Calu3 (cell line): Measurements from ENCODE around the gene DNAI1. TPM values are rescaled to one million over a fixed set of nuclear protein-coding genes. Genes with fewer than 3 reads are reported as not detected.

Source experiments
- BruUV-seq: library from RNA; stranded (reverse); fragments of 400-500 nt; replicated peaks from 2 replicates; lab custom pipeline; 2021; lab: Mats Ljungman, UMichigan
- CTCF ChIA-PET: fragments of 300-600 bp; sonication (Branson Sonifier 250); formaldehyde crosslinking; loops from one replicate; lab custom pipeline; 2022; ENCODE audit warnings: antibody characterized with exemption; lab: Charles Lee
- DNase-seq: peaks from one replicate; pipeline ENCODE4 v3.0.0; 2022
- H3K27ac Mint-ChIP-seq: one replicate; pipeline ENCODE4 v1.8.0; 2022; ENCODE audit warnings: mixed read lengths; ENCODE audit not compliant: unreplicated experiment
- H3K27me3 Mint-ChIP-seq: one replicate; pipeline ENCODE4 v1.8.0; 2022; ENCODE audit warnings: mixed read lengths; ENCODE audit not compliant: unreplicated experiment
- H3K36me3 Mint-ChIP-seq: one replicate; pipeline ENCODE4 v1.8.0; 2022; ENCODE audit warnings: mild to moderate bottlenecking, moderate library complexity, mixed read lengths; ENCODE audit not compliant: insufficient read depth, unreplicated experiment
- H3K4me1 Mint-ChIP-seq: one replicate; pipeline ENCODE4 v1.8.0; 2022; ENCODE audit warnings: mild to moderate bottlenecking, low read depth, mixed read lengths; ENCODE audit not compliant: unreplicated experiment
- H3K4me3 Mint-ChIP-seq: one replicate; pipeline ENCODE4 v1.8.0; 2022; ENCODE audit warnings: mild to moderate bottlenecking, low read depth, moderate library complexity, mixed read lengths; ENCODE audit not compliant: unreplicated experiment
- H3K9me3 Mint-ChIP-seq: one replicate; pipeline ENCODE4 v1.8.0; 2022; ENCODE audit warnings: low read depth, mixed read lengths; ENCODE audit not compliant: unreplicated experiment
- CTCF ChIP-seq: fragments of 200-600 bp; IDR thresholded peaks from one replicate; pipeline ENCODE4 v1.8.0; 2022; ENCODE audit warnings: antibody characterized with exemption; ENCODE audit not compliant: unreplicated experiment
- intact Hi-C: fragments of 100-400 bp; cut with micrococcal nuclease; formaldehyde crosslinking; loops from one replicate; pipeline ENCODE4 v1.10.0; 2022; ENCODE audit not compliant: unreplicated experiment
- total RNA-seq: library from RNA; stranded (reverse); gene quantifications from 2 replicates; pipeline ENCODE4 v1.2.3, GENCODE V29; 2022

The DNAI1 gene
- total RNA-seq, 1 experiment from 2014 or later, result not detected

GRCh38 chr9:34557426-34558321, 99.1 kb downstream of the DNAI1 start:
- Mint-ChIP-seq H3K9me3 (no peaks in the 10 kb centered on the region), H3K36me3 (no peaks in the 10 kb centered on the region), H3K4me3 (no peak overlapping the region), H3K27ac (no peak overlapping the region), H3K27me3 (peaks cover 72% of the 10 kb centered on the region), H3K4me1 (peaks cover 11% of the 10 kb centered on the region)
- CTCF ChIA-PET, result interaction anchor here (0.6 kb wide), 1 partner anchor 70 kb away, joined by 4 read pairs; no protein-coding TSS in a partner anchor
- no peak for TF ChIP-seq CTCF
- intact Hi-C loops, result no loop called here
- BruUV-seq, result no TSS peak
- no peak for DNase-seq

GRCh38 chr9:34558364-34558763, 99.8 kb downstream of the DNAI1 start:
- peaks cover 11% of the 10 kb centered on the region for H3K4me1 Mint-ChIP-seq
- BruUV-seq, result no TSS peak
- no peak for DNase-seq
- no peaks in the 10 kb centered on the region for H3K36me3 Mint-ChIP-seq
- no peaks in the 10 kb centered on the region for H3K9me3 Mint-ChIP-seq
- no peak overlapping the region for H3K27ac Mint-ChIP-seq
- H3K4me3 Mint-ChIP-seq, result no peak overlapping the region
- TF ChIP-seq CTCF, result no peak
- intact Hi-C loops, result no loop called here
- H3K27me3 Mint-ChIP-seq, result peaks cover 78% of the 10 kb centered on the region
- CTCF ChIA-PET, result interaction anchor here (0.5 kb wide), 1 partner anchor 462 kb away, joined by 3 read pairs; no protein-coding TSS in a partner anchor

- Mint-ChIP-seq H3K27me3 (peaks cover 84% of the 10 kb centered on the region), H3K4me1 (peaks cover 11% of the 10 kb centered on the region), H3K4me3 (no peak overlapping the region), H3K27ac (no peak overlapping the region), H3K36me3 (no peaks in the 10 kb centered on the region), H3K9me3 (no peaks in the 10 kb centered on the region)
- TF ChIP-seq CTCF, result no peak
- CTCF ChIA-PET, result interaction anchor here (0.5 kb wide), 1 partner anchor 461 kb away, joined by 3 read pairs; no protein-coding TSS in a partner anchor
- intact Hi-C loops, result no loop called here
- no peak for DNase-seq
- BruUV-seq, result no TSS peak
Observed at GRCh38 chr9:34558919-34559623, 100.5 kb downstream of the DNAI1 start.

GRCh38 chr9:34559624-34560455, 101.2 kb downstream of the DNAI1 start:
- Mint-ChIP-seq H3K9me3 (no peaks in the 10 kb centered on the region), H3K4me1 (peaks cover 11% of the 10 kb centered on the region), H3K4me3 (no peak overlapping the region), H3K36me3 (no peaks in the 10 kb centered on the region), H3K27ac (no peak overlapping the region), H3K27me3 (peaks cover 84% of the 10 kb centered on the region)
- intact Hi-C loops, result no loop called here
- CTCF ChIA-PET, result no interaction called here
- no TSS peak for BruUV-seq
- DNase-seq, result peak; percentile 8
- TF ChIP-seq CTCF, result no peak
